HepG2 (cell line): ENCODE measurements around the gene PEX13. TPM values are rescaled to one million over a fixed set of nuclear protein-coding genes. Genes with fewer than 3 reads are reported as not detected.

Experiments used
- BORCS8-MEF2B ChIP-seq: sonication (generic); formaldehyde crosslinking; IDR thresholded peaks from 2 replicates; pipeline ENCODE4 v1.8.0; 2022; ENCODE audit warnings: mild to moderate bottlenecking, missing genetic modification reagents
- FIP1L1 ChIP-seq: fragments of 200-400 bp; formaldehyde crosslinking; IDR thresholded peaks from 2 replicates; pipeline ENCODE4 v1.6.1; 2018; ENCODE audit warnings: low read depth, mild to moderate bottlenecking, low read length, moderate library complexity, borderline replicate concordance; ENCODE audit not compliant: insufficient read depth
- HOXA5 ChIP-seq: sonication (generic); formaldehyde crosslinking; IDR thresholded peaks from 2 replicates; pipeline ENCODE4 v1.4.0; 2020; ENCODE audit warnings: missing genetic modification reagents
- JUND ChIP-seq: sonication (generic); formaldehyde crosslinking; IDR thresholded peaks from 2 replicates; pipeline ENCODE4 v1.8.0; 2022; ENCODE audit warnings: mild to moderate bottlenecking, missing genetic modification reagents
- MEIS1 ChIP-seq: sonication (generic); formaldehyde crosslinking; IDR thresholded peaks from 2 replicates; pipeline ENCODE4 v1.9.0; 2021; ENCODE audit warnings: mild to moderate bottlenecking, missing genetic modification reagents, moderate library complexity, borderline replicate concordance
- PLRG1 ChIP-seq: fragments of 450-650 bp; conservative IDR thresholded peaks from 2 replicates; pipeline ENCODE4 v1.6.1; 2016
- RORA ChIP-seq: sonication (generic); formaldehyde crosslinking; IDR thresholded peaks from 2 replicates; pipeline ENCODE4 v1.5.0; 2020; ENCODE audit warnings: mild to moderate bottlenecking, missing genetic modification reagents, moderate library complexity
- YEATS4 ChIP-seq: sonication (generic); formaldehyde crosslinking; IDR thresholded peaks from 2 replicates; pipeline ENCODE4 v1.4.0; 2020; ENCODE audit warnings: missing genetic modification reagents, borderline replicate concordance
- ZNF180 ChIP-seq: sonication (generic); formaldehyde crosslinking; IDR thresholded peaks from 2 replicates; pipeline ENCODE4 v1.4.0; 2020; ENCODE audit warnings: low read depth, missing genetic modification reagents, borderline replicate concordance
- ZNF570 ChIP-seq: sonication (generic); formaldehyde crosslinking; IDR thresholded peaks from 2 replicates; pipeline ENCODE4 v1.4.0; 2020; ENCODE audit warnings: mild to moderate bottlenecking, missing genetic modification reagents, borderline replicate concordance
- polyA plus RNA-seq, 8 experiments: library from polyadenylated mRNA; depleted of rRNA in 3 of 8; stranded (reverse) in 7 of 8; unstranded in 1 of 8; fragments of >200 nt; fragmentation: Illumina TruSeq in 4 of 8; extraction: Trizol in 4 of 8; gene quantifications; 2 replicates each; pipeline versions ENCODE4 v1.2.1 to v1.2.3, GENCODE V29; 2011 to 2016; ENCODE audit warnings: low read depth in 4 of 8, missing spikeins in 1 of 8, mixed read lengths in 1 of 8; ENCODE audit not compliant: insufficient read depth in 1 of 8
- total RNA-seq, 5 experiments: library from RNA; depleted of rRNA; stranded (reverse); fragments of >200 nt; fragmentation: Illumina TruSeq; extraction: Trizol; gene quantifications; 2 replicates each; pipeline ENCODE4 v1.2.3, GENCODE V29; 2016; ENCODE audit warnings: low read depth in 1 of 5
- TF ChIP-seq, protein P1 (sequence below): sonication (generic); formaldehyde crosslinking; IDR thresholded peaks from 2 replicates; pipeline ENCODE4 v1.4.0; 2020; ENCODE audit warnings: missing genetic modification reagents, borderline replicate concordance
- TF ChIP-seq, protein P2 (sequence below): IDR thresholded peaks from 2 replicates; pipeline ENCODE4 v1.6.1; 2016; ENCODE audit warnings: missing genetic modification reagents, missing compliant biosample characterization
- TF ChIP-seq, protein P3 (sequence below): sonication (generic); formaldehyde crosslinking; IDR thresholded peaks from 2 replicates; pipeline ENCODE4 v1.8.0; 2022; ENCODE audit warnings: missing genetic modification reagents, mild to moderate bottlenecking, inconsistent platforms, borderline replicate concordance
- TF ChIP-seq, protein P4 (sequence below): sonication (generic); formaldehyde crosslinking; IDR thresholded peaks from 2 replicates; pipeline ENCODE4 v1.5.0; 2020; ENCODE audit warnings: missing genetic modification reagents
- TF ChIP-seq, protein P5 (sequence below): sonication (generic); formaldehyde crosslinking; IDR thresholded peaks from 2 replicates; pipeline ENCODE4 v1.4.0; 2020; ENCODE audit warnings: missing genetic modification reagents

Gene PEX13
- total and polyA plus RNA-seq, 2 of the 13 experiments (the other 11 are each of a cell fraction or from before 2014, with no cell fraction given): 47.9 to 75.9 TPM

DNA sequence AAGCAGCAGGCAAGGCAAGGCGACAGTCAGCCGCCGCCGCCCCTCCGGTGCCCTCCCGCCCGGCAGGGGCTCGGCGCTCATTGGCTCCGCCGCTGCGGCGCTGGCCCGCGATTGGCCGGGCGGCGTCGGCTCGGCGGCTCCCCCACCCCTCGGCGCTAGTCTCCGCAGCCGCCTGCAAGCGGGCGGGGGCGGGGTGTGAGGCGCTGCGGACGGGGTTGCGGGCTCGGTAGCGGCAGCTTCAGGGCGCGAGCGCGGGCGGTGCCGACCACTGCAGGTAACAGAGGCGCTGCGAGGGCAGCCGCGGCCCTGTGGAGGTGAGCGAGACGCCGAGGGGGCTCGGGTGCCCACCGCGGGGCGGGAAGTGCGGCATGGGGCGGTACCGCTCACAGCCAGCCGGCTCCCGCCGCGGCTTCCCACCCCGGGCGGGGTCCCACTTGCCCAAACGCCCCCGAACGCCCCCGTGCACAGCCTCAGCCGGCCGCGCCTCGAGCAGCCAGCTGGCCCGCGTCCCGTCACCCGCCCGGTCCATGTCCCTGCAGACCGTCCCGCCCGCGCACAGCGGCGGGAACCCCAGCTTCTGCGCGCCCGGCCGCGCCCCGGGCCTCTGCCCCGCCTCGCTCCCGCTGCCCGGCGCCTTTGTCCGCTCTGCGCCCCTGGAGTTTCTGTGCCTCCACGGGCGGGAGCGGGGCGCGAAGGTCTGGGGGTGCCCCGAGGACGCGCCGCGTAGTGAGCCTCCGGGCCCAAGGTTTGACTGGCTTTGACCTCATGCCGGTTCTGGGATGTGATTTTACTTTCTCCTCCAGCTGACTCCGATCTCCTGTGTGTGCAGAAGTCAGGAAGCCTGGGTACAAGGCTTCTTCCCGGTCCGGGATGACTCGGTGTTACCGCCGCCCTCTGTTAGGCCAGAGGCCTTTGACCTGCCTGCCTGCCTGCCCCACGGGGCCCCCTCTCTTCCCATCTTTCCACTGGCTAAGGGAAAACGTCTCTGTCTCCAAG, 48.5 kb downstream of the PEX13 start, which contains the start of gene SANBR (continued):
- peak; percentile 80 for TF ChIP-seq YEATS4
- TF ChIP-seq JUND (CRISPR knock-in tag): no peak; the same call in 1 of the 2 replicates
- TF ChIP-seq, protein P1, sequence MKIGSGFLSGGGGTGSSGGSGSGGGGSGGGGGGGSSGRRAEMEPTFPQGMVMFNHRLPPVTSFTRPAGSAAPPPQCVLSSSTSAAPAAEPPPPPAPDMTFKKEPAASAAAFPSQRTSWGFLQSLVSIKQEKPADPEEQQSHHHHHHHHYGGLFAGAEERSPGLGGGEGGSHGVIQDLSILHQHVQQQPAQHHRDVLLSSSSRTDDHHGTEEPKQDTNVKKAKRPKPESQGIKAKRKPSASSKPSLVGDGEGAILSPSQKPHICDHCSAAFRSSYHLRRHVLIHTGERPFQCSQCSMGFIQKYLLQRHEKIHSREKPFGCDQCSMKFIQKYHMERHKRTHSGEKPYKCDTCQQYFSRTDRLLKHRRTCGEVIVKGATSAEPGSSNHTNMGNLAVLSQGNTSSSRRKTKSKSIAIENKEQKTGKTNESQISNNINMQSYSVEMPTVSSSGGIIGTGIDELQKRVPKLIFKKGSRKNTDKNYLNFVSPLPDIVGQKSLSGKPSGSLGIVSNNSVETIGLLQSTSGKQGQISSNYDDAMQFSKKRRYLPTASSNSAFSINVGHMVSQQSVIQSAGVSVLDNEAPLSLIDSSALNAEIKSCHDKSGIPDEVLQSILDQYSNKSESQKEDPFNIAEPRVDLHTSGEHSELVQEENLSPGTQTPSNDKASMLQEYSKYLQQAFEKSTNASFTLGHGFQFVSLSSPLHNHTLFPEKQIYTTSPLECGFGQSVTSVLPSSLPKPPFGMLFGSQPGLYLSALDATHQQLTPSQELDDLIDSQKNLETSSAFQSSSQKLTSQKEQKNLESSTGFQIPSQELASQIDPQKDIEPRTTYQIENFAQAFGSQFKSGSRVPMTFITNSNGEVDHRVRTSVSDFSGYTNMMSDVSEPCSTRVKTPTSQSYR (CRISPR knock-in tag): peak; percentile 58; the same call in 1 of the 2 replicates
- TF ChIP-seq, protein P2, sequence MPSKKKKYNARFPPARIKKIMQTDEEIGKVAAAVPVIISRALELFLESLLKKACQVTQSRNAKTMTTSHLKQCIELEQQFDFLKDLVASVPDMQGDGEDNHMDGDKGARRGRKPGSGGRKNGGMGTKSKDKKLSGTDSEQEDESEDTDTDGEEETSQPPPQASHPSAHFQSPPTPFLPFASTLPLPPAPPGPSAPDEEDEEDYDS (CRISPR knock-in tag): peak; percentile 61; the same call in 1 of the 2 replicates
- no peak for TF ChIP-seq ZNF570 (CRISPR knock-in tag)
- no peak for TF ChIP-seq PLRG1
- TF ChIP-seq MEIS1 (CRISPR knock-in tag): peak; percentile 77; the same call in 1 of the 2 replicates
- 0 out of 2 replicates have a peak, but pooled peaks have one; percentile 53 for TF ChIP-seq HOXA5 (CRISPR knock-in tag)
- no peak; the same call in 1 of the 2 replicates for TF ChIP-seq RORA (CRISPR knock-in tag)
- TF ChIP-seq, protein P3, sequence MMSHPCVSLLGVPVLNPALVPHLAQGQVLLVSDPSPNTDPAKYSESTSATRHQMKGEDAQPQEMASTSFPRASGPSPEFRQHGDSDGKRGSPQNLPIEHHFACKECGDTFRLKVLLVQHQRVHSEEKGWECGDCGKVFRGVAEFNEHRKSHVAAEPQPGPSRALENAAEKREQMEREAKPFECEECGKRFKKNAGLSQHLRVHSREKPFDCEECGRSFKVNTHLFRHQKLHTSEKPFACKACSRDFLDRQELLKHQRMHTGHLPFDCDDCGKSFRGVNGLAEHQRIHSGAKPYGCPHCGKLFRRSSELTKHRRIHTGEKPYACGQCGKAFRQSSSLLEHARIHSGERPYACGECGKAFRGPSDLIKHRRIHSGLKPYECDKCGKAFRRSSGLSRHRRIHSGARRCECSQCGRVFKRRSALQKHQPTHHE (CRISPR knock-in tag): no peak
- TF ChIP-seq FIP1L1: no peak
- TF ChIP-seq, protein P4, sequence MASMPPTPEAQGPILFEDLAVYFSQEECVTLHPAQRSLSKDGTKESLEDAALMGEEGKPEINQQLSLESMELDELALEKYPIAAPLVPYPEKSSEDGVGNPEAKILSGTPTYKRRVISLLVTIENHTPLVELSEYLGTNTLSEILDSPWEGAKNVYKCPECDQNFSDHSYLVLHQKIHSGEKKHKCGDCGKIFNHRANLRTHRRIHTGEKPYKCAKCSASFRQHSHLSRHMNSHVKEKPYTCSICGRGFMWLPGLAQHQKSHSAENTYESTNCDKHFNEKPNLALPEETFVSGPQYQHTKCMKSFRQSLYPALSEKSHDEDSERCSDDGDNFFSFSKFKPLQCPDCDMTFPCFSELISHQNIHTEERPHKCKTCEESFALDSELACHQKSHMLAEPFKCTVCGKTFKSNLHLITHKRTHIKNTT (CRISPR knock-in tag): no peak
- TF ChIP-seq BORCS8-MEF2B (CRISPR knock-in tag): peak; percentile 68; the same call in 1 of the 2 replicates
- TF ChIP-seq ZNF180: no peak
- TF ChIP-seq, protein P5, sequence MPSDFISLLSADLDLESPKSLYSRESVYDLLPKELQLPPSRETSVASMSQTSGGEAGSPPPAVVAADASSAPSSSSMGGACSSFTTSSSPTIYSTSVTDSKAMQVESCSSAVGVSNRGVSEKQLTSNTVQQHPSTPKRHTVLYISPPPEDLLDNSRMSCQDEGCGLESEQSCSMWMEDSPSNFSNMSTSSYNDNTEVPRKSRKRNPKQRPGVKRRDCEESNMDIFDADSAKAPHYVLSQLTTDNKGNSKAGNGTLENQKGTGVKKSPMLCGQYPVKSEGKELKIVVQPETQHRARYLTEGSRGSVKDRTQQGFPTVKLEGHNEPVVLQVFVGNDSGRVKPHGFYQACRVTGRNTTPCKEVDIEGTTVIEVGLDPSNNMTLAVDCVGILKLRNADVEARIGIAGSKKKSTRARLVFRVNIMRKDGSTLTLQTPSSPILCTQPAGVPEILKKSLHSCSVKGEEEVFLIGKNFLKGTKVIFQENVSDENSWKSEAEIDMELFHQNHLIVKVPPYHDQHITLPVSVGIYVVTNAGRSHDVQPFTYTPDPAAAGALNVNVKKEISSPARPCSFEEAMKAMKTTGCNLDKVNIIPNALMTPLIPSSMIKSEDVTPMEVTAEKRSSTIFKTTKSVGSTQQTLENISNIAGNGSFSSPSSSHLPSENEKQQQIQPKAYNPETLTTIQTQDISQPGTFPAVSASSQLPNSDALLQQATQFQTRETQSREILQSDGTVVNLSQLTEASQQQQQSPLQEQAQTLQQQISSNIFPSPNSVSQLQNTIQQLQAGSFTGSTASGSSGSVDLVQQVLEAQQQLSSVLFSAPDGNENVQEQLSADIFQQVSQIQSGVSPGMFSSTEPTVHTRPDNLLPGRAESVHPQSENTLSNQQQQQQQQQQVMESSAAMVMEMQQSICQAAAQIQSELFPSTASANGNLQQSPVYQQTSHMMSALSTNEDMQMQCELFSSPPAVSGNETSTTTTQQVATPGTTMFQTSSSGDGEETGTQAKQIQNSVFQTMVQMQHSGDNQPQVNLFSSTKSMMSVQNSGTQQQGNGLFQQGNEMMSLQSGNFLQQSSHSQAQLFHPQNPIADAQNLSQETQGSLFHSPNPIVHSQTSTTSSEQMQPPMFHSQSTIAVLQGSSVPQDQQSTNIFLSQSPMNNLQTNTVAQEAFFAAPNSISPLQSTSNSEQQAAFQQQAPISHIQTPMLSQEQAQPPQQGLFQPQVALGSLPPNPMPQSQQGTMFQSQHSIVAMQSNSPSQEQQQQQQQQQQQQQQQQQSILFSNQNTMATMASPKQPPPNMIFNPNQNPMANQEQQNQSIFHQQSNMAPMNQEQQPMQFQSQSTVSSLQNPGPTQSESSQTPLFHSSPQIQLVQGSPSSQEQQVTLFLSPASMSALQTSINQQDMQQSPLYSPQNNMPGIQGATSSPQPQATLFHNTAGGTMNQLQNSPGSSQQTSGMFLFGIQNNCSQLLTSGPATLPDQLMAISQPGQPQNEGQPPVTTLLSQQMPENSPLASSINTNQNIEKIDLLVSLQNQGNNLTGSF (CRISPR knock-in tag): no peak; the same call in 1 of the 2 replicates
